HG03175 (cell line): Measurements from ENCODE around the gene GALNT9.

Experiments
- ATAC-seq: cut with Tn5 transposase; IDR thresholded peaks from one replicate; pipeline ENCODE4 v1.9.1; 2021; ENCODE audit warnings: mild to moderate bottlenecking, moderate library complexity; ENCODE audit not compliant: unreplicated experiment

Gene GALNT9

GRCh38 chr12:132282031-132282949, 47.1 kb downstream of the GALNT9 start:
- no peak for ATAC-seq

GRCh38 chr12:132281038-132281437, 48.4 kb downstream of the GALNT9 start:
- ATAC-seq = no peak

GRCh38 chr12:132280406-132280805, 49.0 kb downstream of the GALNT9 start:
- ATAC-seq = no peak

DNA sequence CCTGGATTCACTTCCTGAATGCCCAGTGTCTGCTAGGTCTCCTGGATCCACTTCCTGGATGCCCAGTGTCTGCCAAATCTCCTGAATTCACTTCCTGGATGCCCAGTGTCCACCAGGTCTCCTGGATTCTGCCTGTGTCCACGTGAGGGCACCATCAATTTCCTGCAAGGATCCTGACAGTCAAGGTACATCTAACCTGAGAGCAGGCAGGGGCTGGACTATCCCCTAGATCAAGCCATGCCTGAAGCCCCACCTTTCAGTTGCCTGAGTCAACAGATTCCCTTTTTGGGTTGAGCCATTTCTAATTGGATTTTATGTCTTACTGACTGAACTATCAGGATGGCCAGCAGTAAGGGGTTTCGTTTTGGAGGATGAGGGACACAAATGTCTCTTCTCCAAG, 49.5 kb downstream of the GALNT9 start:
- ATAC-seq = no peak

DNA sequence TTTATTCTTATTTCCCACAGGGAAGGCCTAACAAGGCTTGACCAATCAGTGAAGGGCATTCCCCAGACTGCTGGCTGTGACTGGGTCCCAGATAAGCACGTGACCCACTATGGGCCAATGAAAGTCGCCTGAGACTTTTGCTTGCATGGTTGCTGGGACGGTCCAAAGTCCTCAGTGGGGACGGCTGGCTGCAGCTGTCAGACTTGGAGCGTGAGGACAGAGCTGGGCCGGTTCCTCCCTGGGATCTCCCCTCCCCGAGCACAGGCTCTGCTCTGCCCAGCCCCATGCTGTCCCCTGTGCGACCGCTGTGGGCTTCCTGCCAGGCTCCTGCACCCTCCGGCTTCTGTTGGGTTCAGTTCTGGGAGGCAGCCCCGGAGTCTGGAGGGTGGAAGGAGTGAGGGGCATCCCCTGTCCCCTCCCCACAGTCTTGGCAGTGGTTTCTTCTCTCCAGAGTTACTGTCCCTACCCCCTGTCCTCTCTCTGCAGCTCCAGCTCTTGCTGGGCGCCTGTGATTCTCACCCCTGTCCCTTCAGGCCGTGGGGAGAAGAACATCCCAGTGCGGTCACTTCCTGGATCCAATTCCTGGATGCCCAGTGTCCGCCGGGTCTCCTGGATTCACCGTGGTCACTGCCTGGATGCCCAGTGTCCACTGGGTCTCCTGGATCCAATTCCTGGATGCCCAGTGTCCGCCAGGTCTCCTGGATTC, 50.1 kb downstream of the GALNT9 start:
- ATAC-seq = no peak

DNA sequence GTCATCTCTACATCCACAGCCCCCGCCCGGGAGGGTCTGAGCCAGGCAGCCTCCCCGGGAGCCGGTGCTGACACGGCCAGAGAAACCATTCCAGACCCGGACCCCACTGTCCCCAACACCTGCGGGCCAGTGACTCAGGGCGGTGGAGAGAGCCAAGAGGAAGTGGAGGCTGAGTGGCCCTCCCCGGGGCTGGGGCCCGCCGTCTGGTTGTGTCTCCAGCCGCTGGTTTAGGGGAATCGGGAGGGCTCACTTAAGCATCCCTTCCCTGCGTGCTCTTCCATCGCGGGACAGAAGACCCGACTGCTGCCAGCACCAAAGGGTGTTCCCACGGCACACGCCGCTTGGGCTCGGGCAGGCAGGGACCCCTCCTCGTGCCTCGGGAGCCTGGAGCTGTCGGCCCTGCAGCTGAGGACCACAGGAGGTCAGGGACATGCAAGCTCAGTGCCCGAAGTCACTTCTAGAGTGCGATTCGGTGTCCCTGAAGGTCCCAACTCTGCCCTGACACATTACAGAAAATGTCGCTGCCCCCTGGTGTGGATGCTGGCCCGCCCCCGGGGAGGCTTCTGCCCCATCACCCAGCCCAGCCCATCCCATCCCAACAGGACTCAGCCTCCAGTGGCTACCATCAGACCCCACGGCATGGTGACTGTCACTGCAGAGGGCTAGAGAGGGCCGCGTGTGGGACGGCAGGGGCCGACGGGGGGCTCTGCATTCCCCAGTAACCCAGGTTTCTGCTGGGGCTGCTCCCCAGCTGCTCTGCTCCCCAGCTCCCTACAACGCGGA, 50.8 kb downstream of the GALNT9 start:
- ATAC-seq = no peak

DNA sequence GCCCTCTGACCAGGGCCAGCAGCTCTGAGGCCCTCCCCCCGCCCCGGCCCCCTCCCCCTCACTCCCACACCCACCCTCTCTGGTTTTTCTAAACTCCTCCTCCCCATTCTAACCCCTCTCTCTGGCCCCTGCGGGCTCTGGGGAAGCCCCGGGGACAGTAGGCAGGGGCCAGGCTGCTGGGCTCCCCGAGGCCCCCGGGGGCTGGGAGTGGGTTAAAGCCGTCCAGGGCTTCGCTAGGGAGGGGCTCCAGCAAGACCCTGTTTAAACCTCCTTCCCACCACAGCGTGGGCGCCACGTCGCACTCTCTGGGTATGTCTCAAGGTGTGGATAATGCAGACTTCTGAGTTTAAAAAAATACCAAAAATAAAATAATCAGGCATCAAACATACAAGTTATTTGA, 51.4 kb downstream of the GALNT9 start:
- no peak for ATAC-seq

DNA sequence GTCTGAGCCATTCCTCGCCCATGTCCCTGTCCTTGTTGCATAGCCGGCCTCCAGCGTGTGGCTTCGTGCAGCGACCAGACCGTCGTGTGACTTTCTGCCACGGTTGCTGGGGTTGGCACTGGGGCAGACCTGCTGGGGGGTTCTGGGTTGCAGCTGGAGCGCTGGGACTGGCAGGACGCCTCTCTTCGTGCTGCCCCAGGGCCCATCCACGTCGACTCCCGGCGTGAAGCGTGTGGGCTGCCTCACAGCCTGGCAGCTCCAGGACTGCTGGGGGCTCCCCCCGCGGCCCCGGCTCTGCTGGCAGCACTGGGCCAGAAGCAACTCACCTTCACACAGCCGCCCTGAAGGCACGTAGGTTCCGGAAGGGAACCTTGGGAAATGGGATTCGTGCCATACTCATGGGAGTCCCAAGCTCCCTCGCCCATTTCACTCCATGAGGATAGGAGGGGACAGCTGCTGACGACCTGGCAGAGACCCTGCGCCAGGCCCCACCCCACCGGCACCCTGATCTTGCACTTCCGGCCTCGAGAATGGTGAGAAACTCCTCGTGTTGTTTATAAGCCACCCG, 51.9 kb downstream of the GALNT9 start:
- ATAC-seq = no peak

DNA sequence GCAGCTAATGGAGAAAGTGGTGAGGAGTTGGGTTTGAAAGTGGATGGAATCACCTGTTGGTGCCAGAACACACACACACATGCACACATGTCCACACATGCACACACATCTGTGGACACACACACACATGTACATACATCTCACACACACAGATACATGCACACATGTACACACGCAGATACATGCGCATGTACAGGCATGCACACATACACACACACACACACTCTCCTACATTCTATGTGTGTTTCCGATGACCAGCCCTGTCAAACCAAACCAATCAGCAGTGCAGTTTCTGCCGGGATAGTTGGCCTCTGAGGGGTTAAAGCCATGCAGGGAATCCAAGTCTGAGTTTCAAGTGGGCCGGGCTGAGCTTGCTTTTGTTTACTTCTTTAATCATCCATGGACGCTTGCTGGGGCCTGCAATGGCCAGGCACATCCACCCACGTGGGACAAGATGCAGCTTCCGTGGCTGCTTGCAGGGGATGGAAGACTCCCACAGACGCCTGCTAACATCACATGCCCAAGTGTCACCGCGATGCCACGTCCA, 52.5 kb downstream of the GALNT9 start:
- no peak for ATAC-seq

DNA sequence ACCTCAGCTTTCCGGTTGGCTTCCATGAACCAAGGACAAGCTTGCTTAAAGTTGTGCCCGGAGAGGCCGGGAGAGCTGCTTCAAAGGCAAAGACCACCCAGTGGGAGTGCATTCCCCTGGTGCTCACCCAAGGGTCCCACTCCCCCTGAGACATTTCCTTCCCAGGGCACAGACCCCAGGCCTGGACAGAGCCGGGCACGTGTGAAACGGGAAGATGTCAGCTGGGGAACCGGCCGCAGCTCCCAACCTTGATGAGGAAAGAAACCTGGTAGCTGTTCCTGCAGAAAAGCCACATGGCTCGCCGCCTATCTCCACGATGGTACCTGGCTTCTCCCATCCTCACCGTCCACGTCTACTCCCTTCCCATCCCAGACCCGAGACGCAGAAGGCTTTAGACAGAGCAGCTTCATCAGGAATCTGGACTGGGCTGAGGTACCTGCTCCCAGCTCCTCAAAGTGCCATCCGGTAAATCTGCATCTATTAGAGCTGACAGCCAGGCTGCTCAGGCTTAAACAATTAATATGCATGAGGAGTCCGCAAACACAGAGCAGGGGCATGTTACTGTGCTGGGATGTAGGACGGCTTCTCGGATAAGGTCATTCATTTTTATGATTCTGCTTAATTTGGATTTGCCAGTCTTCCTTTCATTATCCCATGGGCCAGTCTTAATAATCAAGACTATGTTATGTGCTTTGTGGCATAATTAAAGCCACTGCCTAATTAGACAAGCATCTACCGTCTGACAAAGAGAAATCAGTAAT, 53.1 kb downstream of the GALNT9 start:
- ATAC-seq = no peak

- ATAC-seq = no peak
Observed at GRCh38 chr12:132275631-132276030, 53.8 kb downstream of the GALNT9 start.

- ATAC-seq = no peak
Observed at GRCh38 chr12:132275110-132275531, 54.3 kb downstream of the GALNT9 start.

GRCh38 chr12:132273992-132274334, 55.4 kb downstream of the GALNT9 start:
- no peak for ATAC-seq

DNA sequence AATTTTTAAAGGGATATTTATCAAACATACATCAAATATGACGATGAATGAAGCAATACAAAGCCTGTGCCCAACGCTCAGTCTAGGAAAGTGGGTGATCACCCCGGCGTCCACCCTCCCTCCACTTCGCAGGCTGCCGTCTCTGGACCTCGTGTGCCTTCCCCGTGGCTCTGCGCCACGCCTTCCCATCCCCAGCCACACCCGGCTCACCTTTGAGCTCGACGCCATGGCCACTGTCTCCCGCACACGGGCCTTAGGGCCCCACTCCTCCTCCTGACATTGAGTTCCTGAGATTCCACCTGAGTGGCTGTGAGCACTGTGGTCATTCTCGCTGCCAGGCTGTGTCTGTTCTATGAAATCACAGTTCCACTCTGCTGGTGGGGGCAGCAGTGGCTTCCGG, 56.7 kb downstream of the GALNT9 start:
- ATAC-seq = no peak

GRCh38 chr12:132271755-132272092, 57.7 kb downstream of the GALNT9 start:
- no peak for ATAC-seq

- no peak for ATAC-seq
Observed at GRCh38 chr12:132270969-132271754, 58.2 kb downstream of the GALNT9 start.

DNA sequence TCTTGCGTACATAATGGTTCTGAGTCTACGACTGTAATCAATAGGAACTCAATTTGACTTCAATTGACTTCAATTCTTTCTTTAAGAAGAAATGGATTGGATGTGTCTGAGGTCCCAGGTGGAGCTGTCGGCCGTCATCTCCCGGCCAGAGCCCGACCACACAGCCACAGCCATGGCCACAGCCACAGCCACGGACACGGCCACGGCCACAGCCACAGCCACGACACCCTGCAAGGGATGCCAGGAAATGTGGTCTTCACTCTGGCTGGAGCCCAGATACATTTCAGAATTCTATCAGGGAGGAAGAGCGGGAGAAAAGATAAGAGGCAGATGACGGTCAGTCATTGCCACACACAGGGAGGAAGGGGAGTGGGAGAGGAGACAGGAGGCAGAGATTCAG, 58.9 kb downstream of the GALNT9 start:
- ATAC-seq = no peak

DNA sequence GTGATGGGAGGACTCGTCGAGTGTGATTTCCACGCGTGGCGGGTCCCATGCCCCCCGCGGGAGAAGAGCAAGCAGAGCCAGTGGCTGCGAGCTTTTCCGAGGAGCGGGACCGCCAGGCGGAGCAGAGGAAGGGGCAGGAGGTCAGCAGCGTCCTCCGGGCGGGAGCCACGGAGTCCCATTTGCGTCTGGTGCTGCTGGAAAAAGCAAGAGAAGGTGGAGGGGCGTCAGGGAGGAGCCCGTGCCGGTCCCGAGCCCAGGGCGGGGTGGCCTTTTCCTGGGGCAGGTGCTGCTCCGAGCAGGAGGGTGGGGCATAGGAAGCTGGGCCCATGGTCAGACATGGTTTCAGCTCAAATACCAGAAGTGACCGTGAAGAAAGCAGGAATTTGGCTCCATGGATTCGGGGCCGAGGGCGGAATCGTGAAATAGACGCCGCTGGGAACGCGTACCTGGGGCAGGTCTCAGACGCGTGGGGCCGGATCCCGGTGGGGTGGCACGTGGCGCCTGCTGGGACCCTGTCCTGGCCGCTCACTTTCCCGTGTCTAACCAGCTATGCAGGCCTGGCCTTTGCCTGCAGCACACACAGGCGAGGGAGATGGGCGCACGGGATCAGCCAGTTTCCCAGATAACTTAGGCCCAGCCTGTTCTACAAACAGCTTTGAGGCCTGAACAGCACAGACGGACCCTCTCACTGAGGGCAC, 60.0 kb downstream of the GALNT9 start:
- no peak for ATAC-seq

- ATAC-seq = no peak
Observed at GRCh38 chr12:132268674-132269073, 60.7 kb downstream of the GALNT9 start.
